ENCODE data around the gene ABCD1.
A peak's percentile ranks its signal among the peaks of the same experiment; 100 is the strongest.

Gene ABCD1

GRCh38 chrX:153766098-153766817 is 41.6 kb downstream of the ABCD1 start (continued):
- TF ChIP-seq, protein P1, sequence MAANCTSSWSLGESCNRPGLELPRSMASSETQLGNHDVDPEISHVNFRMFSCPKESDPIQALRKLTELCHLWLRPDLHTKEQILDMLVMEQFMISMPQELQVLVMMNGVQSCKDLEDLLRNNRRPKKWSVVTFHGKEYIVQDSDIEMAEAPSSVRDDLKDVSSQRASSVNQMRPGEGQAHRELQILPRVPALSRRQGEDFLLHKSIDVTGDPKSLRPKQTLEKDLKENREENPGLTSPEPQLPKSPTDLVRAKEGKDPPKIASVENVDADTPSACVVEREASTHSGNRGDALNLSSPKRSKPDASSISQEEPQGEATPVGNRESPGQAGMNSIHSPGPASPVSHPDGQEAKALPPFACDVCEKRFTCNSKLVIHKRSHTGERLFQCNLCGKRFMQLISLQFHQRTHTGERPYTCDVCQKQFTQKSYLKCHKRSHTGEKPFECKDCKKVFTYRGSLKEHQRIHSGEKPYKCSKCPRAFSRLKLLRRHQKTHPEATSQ (tag by site-specific recombination; IDR thresholded peaks at IDR 0.05): no peak; the same call in 1 of the 2 replicates
- TF ChIP-seq, protein P2, sequence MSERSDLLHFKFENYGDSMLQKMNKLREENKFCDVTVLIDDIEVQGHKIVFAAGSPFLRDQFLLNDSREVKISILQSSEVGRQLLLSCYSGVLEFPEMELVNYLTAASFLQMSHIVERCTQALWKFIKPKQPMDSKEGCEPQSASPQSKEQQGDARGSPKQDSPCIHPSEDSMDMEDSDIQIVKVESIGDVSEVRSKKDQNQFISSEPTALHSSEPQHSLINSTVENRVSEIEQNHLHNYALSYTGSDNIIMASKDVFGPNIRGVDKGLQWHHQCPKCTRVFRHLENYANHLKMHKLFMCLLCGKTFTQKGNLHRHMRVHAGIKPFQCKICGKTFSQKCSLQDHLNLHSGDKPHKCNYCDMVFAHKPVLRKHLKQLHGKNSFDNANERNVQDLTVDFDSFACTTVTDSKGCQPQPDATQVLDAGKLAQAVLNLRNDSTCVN (tag by site-specific recombination; optimal IDR thresholded peaks at IDR 0.05): peak; percentile 45
- peak; percentile 59; the same call in 1 of the 2 replicates for TF ChIP-seq ZEB2 (tag by site-specific recombination; IDR thresholded peaks at IDR 0.05)
- TF ChIP-seq ZNF785 (tag by site-specific recombination; IDR thresholded peaks at IDR 0.05): no peak
- TF ChIP-seq ZNF585B (tag by site-specific recombination; IDR thresholded peaks at IDR 0.05): no peak
- no peak for TF ChIP-seq ZNF138 (tag by site-specific recombination; IDR thresholded peaks at IDR 0.05; ENCODE audit: borderline replicate concordance)
- TF ChIP-seq ZNF48 (tag by site-specific recombination; IDR thresholded peaks at IDR 0.05): no peak
- TF ChIP-seq, protein P3, sequence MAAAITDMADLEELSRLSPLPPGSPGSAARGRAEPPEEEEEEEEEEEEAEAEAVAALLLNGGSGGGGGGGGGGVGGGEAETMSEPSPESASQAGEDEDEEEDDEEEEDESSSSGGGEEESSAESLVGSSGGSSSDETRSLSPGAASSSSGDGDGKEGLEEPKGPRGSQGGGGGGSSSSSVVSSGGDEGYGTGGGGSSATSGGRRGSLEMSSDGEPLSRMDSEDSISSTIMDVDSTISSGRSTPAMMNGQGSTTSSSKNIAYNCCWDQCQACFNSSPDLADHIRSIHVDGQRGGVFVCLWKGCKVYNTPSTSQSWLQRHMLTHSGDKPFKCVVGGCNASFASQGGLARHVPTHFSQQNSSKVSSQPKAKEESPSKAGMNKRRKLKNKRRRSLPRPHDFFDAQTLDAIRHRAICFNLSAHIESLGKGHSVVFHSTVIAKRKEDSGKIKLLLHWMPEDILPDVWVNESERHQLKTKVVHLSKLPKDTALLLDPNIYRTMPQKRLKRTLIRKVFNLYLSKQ (tag by site-specific recombination; IDR thresholded peaks at IDR 0.05; ENCODE audit: borderline replicate concordance): no peak
- no peak for TF ChIP-seq ZNF558 (tag by site-specific recombination; IDR thresholded peaks at IDR 0.05)
- TF ChIP-seq ZNF2 (tag by site-specific recombination; IDR thresholded peaks at IDR 0.05): 0 out of 2 replicates have a peak, but pooled peaks have one; percentile 30
- peak; percentile 57; the same call in 1 of the 2 replicates for TF ChIP-seq ZNF600 (tag by site-specific recombination; IDR thresholded peaks at IDR 0.05)
- no peak for TF ChIP-seq ZNF10 (tag by site-specific recombination; IDR thresholded peaks at IDR 0.05)
- TF ChIP-seq ZNF354C (tag by site-specific recombination; IDR thresholded peaks at IDR 0.05; ENCODE audit: borderline replicate concordance, low read depth): no peak
- TF ChIP-seq ZNF623 (tag by site-specific recombination; IDR thresholded peaks at IDR 0.05): no peak
- TF ChIP-seq, protein P4, sequence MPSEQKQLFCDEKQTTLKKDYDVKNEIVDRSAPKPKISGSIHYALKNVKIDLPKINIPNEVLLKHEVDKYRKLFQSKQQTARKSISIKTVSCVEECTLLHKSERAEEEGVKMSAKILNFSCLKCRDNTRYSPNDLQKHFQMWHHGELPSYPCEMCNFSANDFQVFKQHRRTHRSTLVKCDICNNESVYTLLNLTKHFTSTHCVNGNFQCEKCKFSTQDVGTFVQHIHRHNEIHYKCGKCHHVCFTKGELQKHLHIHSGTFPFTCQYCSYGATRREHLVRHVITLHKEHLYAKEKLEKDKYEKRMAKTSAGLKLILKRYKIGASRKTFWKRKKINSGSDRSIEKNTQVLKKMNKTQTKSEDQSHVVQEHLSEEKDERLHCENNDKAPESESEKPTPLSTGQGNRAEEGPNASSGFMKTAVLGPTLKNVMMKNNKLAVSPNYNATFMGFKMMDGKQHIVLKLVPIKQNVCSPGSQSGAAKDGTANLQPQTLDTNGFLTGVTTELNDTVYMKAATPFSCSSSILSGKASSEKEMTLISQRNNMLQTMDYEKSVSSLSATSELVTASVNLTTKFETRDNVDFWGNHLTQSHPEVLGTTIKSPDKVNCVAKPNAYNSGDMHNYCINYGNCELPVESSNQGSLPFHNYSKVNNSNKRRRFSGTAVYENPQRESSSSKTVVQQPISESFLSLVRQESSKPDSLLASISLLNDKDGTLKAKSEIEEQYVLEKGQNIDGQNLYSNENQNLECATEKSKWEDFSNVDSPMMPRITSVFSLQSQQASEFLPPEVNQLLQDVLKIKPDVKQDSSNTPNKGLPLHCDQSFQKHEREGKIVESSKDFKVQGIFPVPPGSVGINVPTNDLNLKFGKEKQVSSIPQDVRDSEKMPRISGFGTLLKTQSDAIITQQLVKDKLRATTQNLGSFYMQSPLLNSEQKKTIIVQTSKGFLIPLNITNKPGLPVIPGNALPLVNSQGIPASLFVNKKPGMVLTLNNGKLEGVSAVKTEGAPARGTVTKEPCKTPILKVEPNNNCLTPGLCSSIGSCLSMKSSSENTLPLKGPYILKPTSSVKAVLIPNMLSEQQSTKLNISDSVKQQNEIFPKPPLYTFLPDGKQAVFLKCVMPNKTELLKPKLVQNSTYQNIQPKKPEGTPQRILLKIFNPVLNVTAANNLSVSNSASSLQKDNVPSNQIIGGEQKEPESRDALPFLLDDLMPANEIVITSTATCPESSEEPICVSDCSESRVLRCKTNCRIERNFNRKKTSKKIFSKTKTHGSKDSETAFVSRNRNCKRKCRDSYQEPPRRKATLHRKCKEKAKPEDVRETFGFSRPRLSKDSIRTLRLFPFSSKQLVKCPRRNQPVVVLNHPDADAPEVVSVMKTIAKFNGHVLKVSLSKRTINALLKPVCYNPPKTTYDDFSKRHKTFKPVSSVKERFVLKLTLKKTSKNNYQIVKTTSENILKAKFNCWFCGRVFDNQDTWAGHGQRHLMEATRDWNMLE (tag by site-specific recombination; conservative IDR thresholded peaks at IDR 0.05; ENCODE audit: low read depth): no peak
- TF ChIP-seq TCF7L2 (IDR thresholded peaks at IDR 0.05; ENCODE audit: borderline replicate concordance, low read depth, low read length): no peak
- TF ChIP-seq, protein P5, sequence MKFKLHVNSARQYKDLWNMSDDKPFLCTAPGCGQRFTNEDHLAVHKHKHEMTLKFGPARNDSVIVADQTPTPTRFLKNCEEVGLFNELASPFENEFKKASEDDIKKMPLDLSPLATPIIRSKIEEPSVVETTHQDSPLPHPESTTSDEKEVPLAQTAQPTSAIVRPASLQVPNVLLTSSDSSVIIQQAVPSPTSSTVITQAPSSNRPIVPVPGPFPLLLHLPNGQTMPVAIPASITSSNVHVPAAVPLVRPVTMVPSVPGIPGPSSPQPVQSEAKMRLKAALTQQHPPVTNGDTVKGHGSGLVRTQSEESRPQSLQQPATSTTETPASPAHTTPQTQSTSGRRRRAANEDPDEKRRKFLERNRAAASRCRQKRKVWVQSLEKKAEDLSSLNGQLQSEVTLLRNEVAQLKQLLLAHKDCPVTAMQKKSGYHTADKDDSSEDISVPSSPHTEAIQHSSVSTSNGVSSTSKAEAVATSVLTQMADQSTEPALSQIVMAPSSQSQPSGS (tag by site-specific recombination; IDR thresholded peaks at IDR 0.05; ENCODE audit: low read depth): no peak
- TF ChIP-seq, protein P6, sequence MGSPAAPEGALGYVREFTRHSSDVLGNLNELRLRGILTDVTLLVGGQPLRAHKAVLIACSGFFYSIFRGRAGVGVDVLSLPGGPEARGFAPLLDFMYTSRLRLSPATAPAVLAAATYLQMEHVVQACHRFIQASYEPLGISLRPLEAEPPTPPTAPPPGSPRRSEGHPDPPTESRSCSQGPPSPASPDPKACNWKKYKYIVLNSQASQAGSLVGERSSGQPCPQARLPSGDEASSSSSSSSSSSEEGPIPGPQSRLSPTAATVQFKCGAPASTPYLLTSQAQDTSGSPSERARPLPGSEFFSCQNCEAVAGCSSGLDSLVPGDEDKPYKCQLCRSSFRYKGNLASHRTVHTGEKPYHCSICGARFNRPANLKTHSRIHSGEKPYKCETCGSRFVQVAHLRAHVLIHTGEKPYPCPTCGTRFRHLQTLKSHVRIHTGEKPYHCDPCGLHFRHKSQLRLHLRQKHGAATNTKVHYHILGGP (tag by site-specific recombination; IDR thresholded peaks at IDR 0.05): no peak; the same call in 1 of the 2 replicates
- TF ChIP-seq HOXD13 (CRISPR knock-in tag; IDR thresholded peaks at IDR 0.05; ENCODE audit: borderline replicate concordance): no peak
- no peak for TF ChIP-seq REPIN1 (tag by site-specific recombination; IDR thresholded peaks at IDR 0.05; ENCODE audit: low read depth)
- TF ChIP-seq SALL2 (tag by site-specific recombination; IDR thresholded peaks at IDR 0.05; ENCODE audit: borderline replicate concordance): no peak
- no peak for TF ChIP-seq ZNF664 (tag by site-specific recombination; IDR thresholded peaks at IDR 0.05)
- TF ChIP-seq ZNF660 (tag by site-specific recombination; IDR thresholded peaks at IDR 0.05): no peak
- TF ChIP-seq, protein P7, sequence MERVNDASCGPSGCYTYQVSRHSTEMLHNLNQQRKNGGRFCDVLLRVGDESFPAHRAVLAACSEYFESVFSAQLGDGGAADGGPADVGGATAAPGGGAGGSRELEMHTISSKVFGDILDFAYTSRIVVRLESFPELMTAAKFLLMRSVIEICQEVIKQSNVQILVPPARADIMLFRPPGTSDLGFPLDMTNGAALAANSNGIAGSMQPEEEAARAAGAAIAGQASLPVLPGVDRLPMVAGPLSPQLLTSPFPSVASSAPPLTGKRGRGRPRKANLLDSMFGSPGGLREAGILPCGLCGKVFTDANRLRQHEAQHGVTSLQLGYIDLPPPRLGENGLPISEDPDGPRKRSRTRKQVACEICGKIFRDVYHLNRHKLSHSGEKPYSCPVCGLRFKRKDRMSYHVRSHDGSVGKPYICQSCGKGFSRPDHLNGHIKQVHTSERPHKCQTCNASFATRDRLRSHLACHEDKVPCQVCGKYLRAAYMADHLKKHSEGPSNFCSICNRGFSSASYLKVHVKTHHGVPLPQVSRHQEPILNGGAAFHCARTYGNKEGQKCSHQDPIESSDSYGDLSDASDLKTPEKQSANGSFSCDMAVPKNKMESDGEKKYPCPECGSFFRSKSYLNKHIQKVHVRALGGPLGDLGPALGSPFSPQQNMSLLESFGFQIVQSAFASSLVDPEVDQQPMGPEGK (tag by site-specific recombination; IDR thresholded peaks at IDR 0.05): peak; percentile 81
- no peak for TF ChIP-seq ZNF791 (tag by site-specific recombination; IDR thresholded peaks at IDR 0.05)

All from HEK293 (cell line).